Ovary (tissue), 9 donors: ENCODE data around the gene TMEFF2. TPM values are rescaled to one million over a fixed set of nuclear protein-coding genes. Genes with fewer than 3 reads are reported as not detected.
"Not testable (repeated sequence)": the region's sequence is repeated elsewhere in the genome, so short reads cannot be mapped to it uniquely, and the experiment has no call there.

Source experiments
- DNase-seq, 5 donors: peaks; one replicate each; pipeline ENCODE4 v3.0.0-alpha.2; 2019 to 2020
- H3K27ac ChIP-seq, 2 donors: fragments of 200-600 bp; one replicate each; pipeline versions ENCODE4 v1.5.1 to v1.8.0; 2019 to 2022
- H3K27me3 ChIP-seq: fragments of 200-600 bp; one replicate; pipeline ENCODE4 v1.8.0; 2022
- H3K36me3 ChIP-seq: fragments of 200-600 bp; sonication (generic); one replicate; pipeline ENCODE4 v1.5.1; 2019
- H3K4me1 ChIP-seq: one replicate; pipeline ENCODE4 v1.8.1; 2013; ENCODE audit warnings: mild to moderate bottlenecking, moderate library complexity; ENCODE audit not compliant: insufficient read depth
- H3K4me3 ChIP-seq: fragments of 200-600 bp; sonication (generic); one replicate; pipeline ENCODE4 v1.5.1; 2017
- H3K9me3 ChIP-seq, 2 donors: fragments of 200-600 bp in 1 of 2; sonication (generic) in 1 of 2; one replicate each; pipeline versions ENCODE4 v1.5.1 to v1.8.1; 2013 to 2019; ENCODE audit warnings: mild to moderate bottlenecking in 1 of 2, moderate library complexity in 1 of 2
- EP300 ChIP-seq: sonication (generic); formaldehyde crosslinking; IDR thresholded peaks from one replicate; pipeline ENCODE4 v1.6.1; 2017; ENCODE audit warnings: antibody characterized with exemption
- POLR2A ChIP-seq: fragments of 450-650 bp; IDR thresholded peaks from one replicate; pipeline ENCODE4 v1.6.1; 2017; ENCODE audit warnings: antibody characterized with exemption, mild to moderate bottlenecking, moderate library complexity
- WGBS, 3 donors: extraction: QIAGEN DNeasy Blood & Tissue Kit in 1 of 3; methylation state at CpG; one replicate each; pipeline versions ENCODE4 v1.1.5 to v1.1.7; 2013 to 2017; 5-methylcytosine and 5-hydroxymethylcytosine counted together
- intact Hi-C, 4 donors: fragments of 100-400 bp; cut with DNase I; formaldehyde crosslinking; loops; one replicate each; pipeline versions ENCODE4 v1.11.0 to v1.15.1; 2022 to 2023
- polyA plus RNA-seq, 2 donors: library from polyadenylated mRNA; stranded (reverse); fragments of 200-250 nt in 1 of 2; fragments of 350-450 nt in 1 of 2; fragmentation: Illumina TruSeq in 1 of 2; extraction: RNeasy Lipid Tissue Mini Kit (QIAGEN cat#74804) in 1 of 2; gene quantifications; one replicate each; pipeline ENCODE4 v1.2.3, GENCODE V29; 2013 to 2014
- total RNA-seq, 7 donors: library from RNA; depleted of rRNA in 2 of 7; stranded (reverse); fragments of >200 nt in 2 of 7; fragmentation: NEBNext Ultra II Directional in 3 of 7; extraction: Animal tissue kit (Norgen Biotek cat#: 25700) in 3 of 7; gene quantifications; one replicate each; pipeline versions ENCODE4 v1.1.0 to v1.2.4, GENCODE V29; 2016 to 2023
- TF ChIP-seq, protein P1 (sequence below), 3 donors: fragments of 450-650 bp in 2 of 3; fragments of 200-600 bp in 1 of 3; IDR thresholded peaks; one replicate each; pipeline versions ENCODE4 v1.5.1 to v1.8.0; 2016 to 2022; ENCODE audit warnings: antibody characterized with exemption in 3 of 3, mild to moderate bottlenecking in 1 of 3
- donor health status: DM: no; HTN: no; CAD: no; lungs with moderate emphysema.
- donor health status: DM: no; HTN: no; CAD: no.
- donor health status: Bipolar disorder and iron deficiency.
- donor health status: DM: yes; HTN: yes; CAD: no.
- donor health status: DM: no; HTN: no; CAD: no.
- donor health status: DM: yes; HTN: yes; CAD: no.

Gene TMEFF2
- total and polyA plus RNA-seq, 9 donors, result 0.05 to 0.34 (median 0.08) TPM; not detected in 5

DNA sequence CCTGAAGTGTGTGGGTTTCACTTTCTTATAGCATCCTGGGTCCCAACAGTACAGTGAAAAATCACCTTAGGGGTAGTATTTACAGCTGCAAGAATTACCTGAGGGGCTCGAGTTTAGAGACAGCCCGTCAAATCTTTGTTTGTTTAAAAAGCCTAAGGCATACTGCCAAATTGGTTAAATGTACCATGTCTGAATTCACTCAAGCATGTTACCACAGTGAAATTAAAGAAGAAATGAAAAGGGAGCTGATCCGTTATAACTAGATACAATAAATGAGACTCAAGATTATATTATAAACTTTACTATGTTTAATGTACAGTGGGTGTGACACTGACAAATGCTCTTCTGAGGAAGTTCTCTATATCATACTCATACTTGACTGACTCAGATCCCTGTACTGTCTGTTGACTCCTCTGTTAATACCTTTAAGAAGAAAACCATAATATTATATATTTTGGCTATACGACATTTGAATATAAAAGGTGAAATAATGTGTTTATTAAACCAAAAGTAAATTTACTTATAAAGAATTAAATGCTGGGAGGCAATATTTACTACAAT lies 107.3 kb downstream of the TMEFF2 start:
- H3K27ac ChIP-seq, result no peak overlapping the region
- H3K4me1 ChIP-seq, result no peaks in the 10 kb centered on the region
- H3K9me3 ChIP-seq, result no peaks in the 10 kb centered on the region
- H3K4me3 ChIP-seq, result no peak overlapping the region
- no peak for TF ChIP-seq POLR2A
- no peak for TF ChIP-seq EP300
- TF ChIP-seq, protein P1, sequence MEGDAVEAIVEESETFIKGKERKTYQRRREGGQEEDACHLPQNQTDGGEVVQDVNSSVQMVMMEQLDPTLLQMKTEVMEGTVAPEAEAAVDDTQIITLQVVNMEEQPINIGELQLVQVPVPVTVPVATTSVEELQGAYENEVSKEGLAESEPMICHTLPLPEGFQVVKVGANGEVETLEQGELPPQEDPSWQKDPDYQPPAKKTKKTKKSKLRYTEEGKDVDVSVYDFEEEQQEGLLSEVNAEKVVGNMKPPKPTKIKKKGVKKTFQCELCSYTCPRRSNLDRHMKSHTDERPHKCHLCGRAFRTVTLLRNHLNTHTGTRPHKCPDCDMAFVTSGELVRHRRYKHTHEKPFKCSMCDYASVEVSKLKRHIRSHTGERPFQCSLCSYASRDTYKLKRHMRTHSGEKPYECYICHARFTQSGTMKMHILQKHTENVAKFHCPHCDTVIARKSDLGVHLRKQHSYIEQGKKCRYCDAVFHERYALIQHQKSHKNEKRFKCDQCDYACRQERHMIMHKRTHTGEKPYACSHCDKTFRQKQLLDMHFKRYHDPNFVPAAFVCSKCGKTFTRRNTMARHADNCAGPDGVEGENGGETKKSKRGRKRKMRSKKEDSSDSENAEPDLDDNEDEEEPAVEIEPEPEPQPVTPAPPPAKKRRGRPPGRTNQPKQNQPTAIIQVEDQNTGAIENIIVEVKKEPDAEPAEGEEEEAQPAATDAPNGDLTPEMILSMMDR (IDR thresholded peaks at IDR 0.05), result no peak
- no peaks in the 10 kb centered on the region for H3K27me3 ChIP-seq
- no peaks in the 10 kb centered on the region for H3K36me3 ChIP-seq
- 29 to 44% (median 43%) methylated on average over 4 of the region's 4 CpGs for WGBS, 3 donors
- no peak for DNase-seq
- intact Hi-C loops, result no loop called here

DNA sequence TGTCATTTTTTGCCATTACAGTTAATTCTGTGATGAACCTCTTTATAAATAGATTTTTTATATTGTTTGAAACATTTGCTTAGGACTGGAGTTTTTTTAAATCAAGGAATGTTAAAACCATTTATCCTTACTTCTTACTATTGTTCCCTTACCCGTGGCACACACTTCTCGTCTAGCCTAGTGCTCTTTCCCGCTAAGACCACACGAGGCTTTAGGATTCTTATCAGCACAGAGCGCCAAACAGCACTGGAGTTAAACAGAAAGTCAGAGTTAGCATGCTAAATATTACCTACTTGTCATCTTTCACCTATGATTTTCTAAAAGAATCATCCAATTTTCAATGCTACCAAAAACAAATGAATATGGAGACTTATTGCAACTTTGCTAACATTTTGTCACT lies 112.6 kb downstream of the TMEFF2 start:
- H3K36me3 ChIP-seq, result no peaks in the 10 kb centered on the region
- WGBS, 3 donors, result 79 to 88% (median 86%) methylated on average over 5 of the region's 5 CpGs
- H3K4me3 ChIP-seq, result no peak overlapping the region
- H3K27me3 ChIP-seq, result no peaks in the 10 kb centered on the region
- no peaks in the 10 kb centered on the region for H3K9me3 ChIP-seq
- TF ChIP-seq POLR2A (no peak), EP300 (no peak)
- TF ChIP-seq, protein P1 (IDR thresholded peaks at IDR 0.05), result no peak
- no peak for DNase-seq
- no peaks in the 10 kb centered on the region for H3K4me1 ChIP-seq
- no peak overlapping the region for H3K27ac ChIP-seq
- intact Hi-C loops, result no loop called here

DNA sequence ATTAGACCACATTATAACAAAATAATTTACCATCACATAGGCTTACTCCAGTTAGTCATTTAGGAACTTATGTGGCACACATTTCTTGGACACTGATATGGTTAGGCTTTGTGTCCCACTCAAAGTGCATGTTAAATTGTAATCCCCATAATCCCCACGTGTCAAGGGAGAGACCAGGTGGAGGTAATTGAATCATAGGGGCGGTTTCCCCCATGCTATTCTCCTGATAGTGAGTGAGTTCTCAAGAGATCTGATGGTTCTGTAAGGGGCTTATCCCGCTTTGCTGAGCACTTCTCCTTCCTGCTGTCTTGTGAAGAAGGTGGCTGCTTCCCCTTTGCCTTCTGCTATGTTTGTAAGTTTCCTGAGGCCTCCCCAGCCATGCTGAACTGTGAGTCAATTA lies 114.6 kb downstream of the TMEFF2 start:
- H3K27me3 ChIP-seq, H3K9me3 ChIP-seq, DNase-seq, H3K4me3 ChIP-seq, H3K27ac ChIP-seq, H3K4me1 ChIP-seq, H3K36me3 ChIP-seq, intact Hi-C loops: not testable (repeated sequence)
- 90 to 96% (median 94%) methylated on average over 3 of the region's 3 CpGs for WGBS, 3 donors

DNA sequence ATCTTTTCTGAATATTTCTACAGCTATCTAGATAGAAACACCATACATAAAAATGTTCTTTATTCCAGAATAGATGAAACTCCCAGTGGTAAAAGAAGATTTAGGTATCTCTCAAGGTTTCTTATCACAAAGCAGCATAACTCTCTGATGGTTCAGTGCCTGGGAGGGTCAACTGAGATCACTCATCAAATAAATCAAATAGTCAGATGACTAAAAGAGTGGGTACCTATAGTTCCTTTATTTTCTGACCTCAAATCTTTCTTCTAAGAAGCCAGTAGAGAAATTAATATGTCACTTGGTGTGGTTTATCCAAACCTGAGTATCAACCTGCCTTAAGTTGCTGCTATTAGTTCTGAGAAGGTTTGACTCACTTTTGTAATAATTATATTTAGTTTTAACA lies 120.9 kb downstream of the TMEFF2 start:
- Histone ChIP-seq H3K36me3 (no peaks in the 10 kb centered on the region), H3K4me3 (no peak overlapping the region), H3K27me3 (no peaks in the 10 kb centered on the region), H3K27ac (no peak overlapping the region), H3K4me1 (no peaks in the 10 kb centered on the region), H3K9me3 (no peaks in the 10 kb centered on the region)
- TF ChIP-seq POLR2A, result no peak
- TF ChIP-seq, protein P1 (IDR thresholded peaks at IDR 0.05), result no peak
- TF ChIP-seq EP300, result no peak
- no peak for DNase-seq
- intact Hi-C loops, result no loop called here

DNA sequence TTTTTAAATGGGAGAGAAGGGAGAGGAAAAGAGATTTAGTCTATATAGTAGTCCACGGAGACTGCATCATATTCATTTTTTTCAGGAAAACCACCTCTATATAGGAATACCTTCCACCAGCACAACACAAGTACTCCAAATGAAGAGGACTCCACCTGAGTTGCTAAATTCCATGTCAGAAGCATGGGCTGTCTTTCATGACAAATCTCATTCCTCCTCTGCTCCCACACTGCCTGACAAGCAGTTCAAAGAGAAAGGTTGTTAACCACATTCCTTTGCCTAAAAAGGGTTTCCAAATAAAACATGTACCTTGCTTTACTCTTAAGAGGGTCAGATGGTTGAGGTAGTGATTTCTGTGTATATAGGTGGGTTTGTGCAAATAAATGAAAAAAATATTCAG lies 122.0 kb downstream of the TMEFF2 start:
- Histone ChIP-seq H3K4me3 (no peak overlapping the region), H3K4me1 (no peaks in the 10 kb centered on the region), H3K27ac (no peak overlapping the region), H3K9me3 (no peaks in the 10 kb centered on the region), H3K27me3 (no peaks in the 10 kb centered on the region), H3K36me3 (no peaks in the 10 kb centered on the region)
- 62 to 74% (median 63%) methylated on average over 1 of the region's 1 CpG for WGBS, 3 donors
- intact Hi-C loops, result no loop called here
- DNase-seq, result no peak
- TF ChIP-seq EP300 (no peak), POLR2A (no peak)
- TF ChIP-seq, protein P1 (IDR thresholded peaks at IDR 0.05), result no peak
